Left hindlimb (tissue), 1 donor: ENCODE results near the gene ZNF407.
"Not testable (repeated sequence)": the region's sequence is repeated elsewhere in the genome, so short reads cannot be mapped to it uniquely, and the experiment has no call there.

Experiments used
- DNase-seq: peaks from one replicate; pipeline ENCODE4 v3.0.0-alpha.2; 2018

The ZNF407 gene

GRCh38 chr18:74597662-74598349, at the start of gene ZNF407:
Gene ZNF407 (plus strand): TSS chr18:74597870. CDS start chr18:74631020, 33,150 bp downstream.
- peak; percentile 94 for DNase-seq

- DNase-seq, result no peak
Observed at GRCh38 chr18:74549591-74550104, 48.0 kb upstream of the ZNF407 start.

GRCh38 chr18:74550886-74551285, 46.8 kb upstream of the ZNF407 start:
- no peak for DNase-seq

- DNase-seq, result no peak
Observed at GRCh38 chr18:74551452-74551851, 46.2 kb upstream of the ZNF407 start.

GRCh38 chr18:74551936-74552555, 45.6 kb upstream of the ZNF407 start:
- peak; percentile 80 for DNase-seq

GRCh38 chr18:74556126-74556525, 41.5 kb upstream of the ZNF407 start:
- DNase-seq, result no peak

- DNase-seq, result no peak
Observed at GRCh38 chr18:74558096-74558495, 39.6 kb upstream of the ZNF407 start.

- no peak for DNase-seq
Observed at GRCh38 chr18:74562131-74562730, 35.4 kb upstream of the ZNF407 start.

- no peak for DNase-seq
Observed at GRCh38 chr18:74562775-74563174, 34.9 kb upstream of the ZNF407 start.

- no peak for DNase-seq
Observed at GRCh38 chr18:74563999-74564398, 33.7 kb upstream of the ZNF407 start.

GRCh38 chr18:74565164-74565563, 32.5 kb upstream of the ZNF407 start:
- DNase-seq, result not testable (repeated sequence)

GRCh38 chr18:74565993-74566392, 31.7 kb upstream of the ZNF407 start:
- DNase-seq, result not testable (repeated sequence)

GRCh38 chr18:74567822-74568221, 29.8 kb upstream of the ZNF407 start:
- DNase-seq, result no peak

- DNase-seq, result no peak
Observed at GRCh38 chr18:74569401-74569800, 28.3 kb upstream of the ZNF407 start.

GRCh38 chr18:74570266-74570665, 27.4 kb upstream of the ZNF407 start:
- DNase-seq, result no peak

- no peak for DNase-seq
Observed at GRCh38 chr18:74571895-74572680, 25.6 kb upstream of the ZNF407 start.

- no peak for DNase-seq
Observed at GRCh38 chr18:74573053-74573452, 24.6 kb upstream of the ZNF407 start.

GRCh38 chr18:74574916-74575315, 22.8 kb upstream of the ZNF407 start:
- no peak for DNase-seq

GRCh38 chr18:74577019-74577418, 20.7 kb upstream of the ZNF407 start:
- DNase-seq, result no peak

GRCh38 chr18:74579496-74580065, 18.1 kb upstream of the ZNF407 start:
- no peak for DNase-seq

GRCh38 chr18:74582642-74583041, 15.0 kb upstream of the ZNF407 start:
- DNase-seq, result no peak

GRCh38 chr18:74587441-74587840, 10.2 kb upstream of the ZNF407 start:
- DNase-seq, result no peak

GRCh38 chr18:74589021-74589420, 8.6 kb upstream of the ZNF407 start:
- DNase-seq, result no peak
